Fibroblast of skin of abdomen (primary cell): ENCODE measurements around the gene ALK.

ENCODE experiments used
- DNase-seq: peaks from one replicate; pipeline ENCODE4 v3.0.0-alpha.2; 2013

ALK gene

DNA sequence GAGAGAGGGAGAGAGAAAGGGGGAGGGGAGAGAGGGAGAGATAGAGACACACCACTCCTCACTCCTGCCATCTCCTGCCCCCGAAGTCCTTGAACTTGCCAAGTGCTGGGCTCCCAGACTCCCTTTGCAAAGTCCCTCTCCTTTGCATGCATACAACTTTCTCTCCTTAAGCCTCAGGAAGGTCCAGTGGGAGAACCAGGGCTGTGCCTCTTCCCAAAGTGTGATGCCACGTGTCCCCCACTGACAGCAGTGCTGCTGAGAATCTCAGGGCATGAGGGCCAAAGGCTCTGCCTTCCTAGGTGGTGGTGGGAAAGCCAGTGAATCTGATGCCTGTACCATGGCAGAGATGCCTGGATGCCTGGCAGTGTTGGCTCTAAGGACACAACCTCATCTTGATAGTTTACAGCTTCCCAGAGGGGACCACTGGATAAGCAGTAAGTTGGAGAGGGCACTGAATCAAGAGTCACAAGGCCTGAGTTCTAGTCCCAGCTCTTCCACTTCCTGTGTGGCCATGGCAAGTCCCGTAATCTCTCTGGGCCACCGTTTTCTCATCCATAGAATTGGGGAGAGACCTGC, 702.7 kb downstream of the ALK start:
- no peak for DNase-seq

DNA sequence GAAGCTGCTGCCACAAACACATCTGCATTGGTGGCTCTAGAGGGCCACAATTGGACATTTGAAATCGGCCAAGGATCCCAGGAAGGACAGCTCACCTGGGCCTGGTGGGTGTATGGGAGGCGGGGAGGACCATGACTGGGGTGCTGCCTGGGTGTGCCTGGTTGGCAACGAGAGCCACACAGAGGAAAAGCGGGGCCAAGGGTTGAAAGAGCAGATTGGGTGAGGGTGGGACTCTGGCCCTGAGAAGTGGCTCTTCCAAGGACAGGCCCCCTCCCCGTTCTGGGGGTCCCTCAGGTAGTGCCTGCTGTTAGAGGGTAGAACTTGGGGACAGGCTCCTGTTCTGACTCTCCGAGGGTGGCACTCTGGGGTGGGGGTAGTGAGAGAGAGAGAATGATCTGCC, 703.3 kb downstream of the ALK start:
- no peak for DNase-seq

DNA sequence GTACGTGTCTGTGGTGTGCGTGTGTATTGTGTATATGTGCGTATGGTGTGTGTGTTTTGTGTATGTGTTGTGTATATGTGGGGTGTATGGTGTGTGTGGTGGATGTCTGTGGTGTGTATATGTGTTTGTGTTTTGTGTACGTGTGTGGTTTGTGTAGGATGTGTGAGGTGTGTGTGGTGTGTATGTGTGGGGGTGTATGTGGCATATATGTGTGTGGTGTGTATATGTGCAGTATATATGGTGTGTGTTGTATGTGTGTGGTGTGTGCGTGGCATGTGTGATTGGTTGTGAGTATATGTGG, 704.8 kb downstream of the ALK start:
- DNase-seq: no peak

DNA sequence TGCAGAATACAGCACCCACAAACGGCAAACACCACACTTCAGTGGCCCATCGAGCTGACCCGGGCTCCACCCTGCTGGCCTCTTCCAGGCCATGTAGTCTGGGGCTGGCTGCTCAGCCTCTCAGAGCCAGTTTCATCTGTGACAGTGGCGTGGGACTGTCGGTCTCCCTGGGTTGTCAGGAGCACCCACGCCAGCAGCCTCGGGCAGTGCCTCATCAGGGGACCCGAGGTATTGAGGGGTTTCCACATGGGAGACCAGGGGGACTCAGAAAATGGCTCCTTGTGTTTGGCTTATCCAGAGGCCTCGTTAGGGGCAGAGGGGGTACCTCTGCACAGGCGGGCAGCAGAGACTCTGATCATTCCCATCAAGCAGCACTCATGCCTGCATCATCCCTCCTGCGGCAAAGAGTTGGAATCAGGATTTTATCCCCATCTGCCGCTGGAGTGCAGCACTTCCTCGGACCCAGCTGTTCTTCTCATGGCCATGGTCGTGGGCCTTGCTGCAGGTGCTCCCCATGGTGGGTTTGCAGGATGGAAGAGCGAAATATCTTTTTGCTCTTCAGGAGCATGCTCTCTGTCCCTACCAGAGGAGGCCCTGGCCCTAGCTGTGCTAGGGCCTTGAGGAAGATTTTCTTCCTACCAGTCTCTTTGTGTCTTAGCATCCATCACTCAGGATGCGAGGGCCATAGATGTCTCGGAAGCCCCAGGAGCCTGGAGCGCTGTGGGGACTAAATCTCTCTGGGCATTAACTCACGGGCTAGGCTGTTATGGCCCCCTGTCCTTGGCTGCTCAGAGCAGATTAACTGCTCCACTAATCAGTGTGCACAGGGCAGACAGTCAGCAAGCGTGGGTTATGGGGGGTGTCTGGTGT, 705.4 kb downstream of the ALK start:
- no peak for DNase-seq

DNA sequence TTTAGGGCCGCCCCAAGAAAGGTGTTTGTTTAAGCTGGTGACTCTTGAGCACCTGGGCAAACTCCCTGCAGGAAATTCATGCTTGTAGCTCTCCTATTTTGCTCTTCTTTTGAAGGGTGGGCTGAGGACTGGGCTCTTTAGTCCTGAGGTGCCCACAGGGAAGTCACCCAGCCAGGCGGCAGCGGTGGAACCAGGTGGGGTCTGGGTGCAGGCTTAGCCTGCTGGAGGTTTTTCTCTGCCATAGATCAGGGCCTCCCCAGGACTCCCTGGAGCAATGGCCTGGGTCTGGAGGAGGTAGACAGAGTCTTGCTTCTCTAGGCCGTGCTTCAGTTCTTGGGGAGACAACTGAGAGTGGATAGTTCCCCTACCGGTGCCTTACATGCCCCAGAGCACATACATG, 706.3 kb downstream of the ALK start:
- DNase-seq: no peak

DNA sequence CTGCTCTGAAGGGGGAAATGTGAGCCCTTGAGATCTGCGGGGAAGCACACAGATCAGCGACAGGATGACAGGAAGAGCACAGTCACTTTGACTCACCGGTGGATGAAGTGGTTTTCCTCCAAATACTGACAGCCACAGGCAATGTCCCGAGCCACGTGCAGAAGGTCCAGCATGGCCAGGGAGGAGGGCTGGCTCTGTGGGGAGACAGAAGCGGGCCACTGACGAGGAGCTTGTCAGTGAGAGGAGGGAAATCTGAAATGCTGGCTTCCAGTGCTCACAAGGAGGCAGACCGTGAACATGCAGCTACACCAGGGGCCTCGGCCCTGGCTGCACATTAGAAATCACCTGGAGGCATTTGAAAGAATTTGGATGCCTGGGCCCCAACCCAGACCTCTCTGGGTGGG, 707.5 kb downstream of the ALK start:
- DNase-seq: no peak

DNA sequence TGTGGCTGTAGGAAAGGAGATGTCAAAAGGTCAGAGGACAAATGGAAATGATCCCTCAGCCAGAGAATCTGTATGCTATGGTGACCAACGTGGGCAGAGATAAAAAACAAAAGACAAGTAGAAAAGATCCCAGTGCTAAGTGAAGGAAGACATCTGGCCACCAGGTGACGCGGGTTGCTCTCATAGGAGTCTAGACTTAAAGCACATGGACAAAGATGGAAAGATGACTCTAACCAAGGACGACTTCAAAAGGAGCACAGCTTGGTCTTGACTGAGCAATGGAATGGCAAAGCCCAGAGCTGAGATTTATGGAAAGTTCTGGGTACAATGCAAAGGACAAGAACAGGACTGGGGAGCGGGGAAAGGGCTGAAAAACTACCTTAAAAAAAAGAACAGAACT, 709.4 kb downstream of the ALK start:
- no peak for DNase-seq

DNA sequence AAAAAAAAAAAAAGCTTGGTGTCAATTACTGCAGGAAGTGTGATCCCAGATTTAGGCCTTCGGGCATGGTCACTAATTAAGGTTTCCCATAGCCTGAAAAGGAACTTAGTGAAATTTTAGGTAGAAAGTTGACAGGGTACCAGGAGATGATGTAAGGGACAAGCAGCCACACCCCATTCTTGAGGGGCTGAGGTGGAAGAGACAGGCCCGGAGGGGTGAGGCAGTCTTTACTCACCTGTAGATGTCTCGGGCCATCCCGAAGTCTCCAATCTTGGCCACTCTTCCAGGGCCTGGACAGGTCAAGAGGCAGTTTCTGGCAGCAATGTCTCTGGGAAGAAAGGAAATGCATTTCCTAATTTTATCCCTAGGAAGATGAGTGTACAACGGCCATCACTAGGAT, 711.8 kb downstream of the ALK start:
- DNase-seq: no peak

DNA sequence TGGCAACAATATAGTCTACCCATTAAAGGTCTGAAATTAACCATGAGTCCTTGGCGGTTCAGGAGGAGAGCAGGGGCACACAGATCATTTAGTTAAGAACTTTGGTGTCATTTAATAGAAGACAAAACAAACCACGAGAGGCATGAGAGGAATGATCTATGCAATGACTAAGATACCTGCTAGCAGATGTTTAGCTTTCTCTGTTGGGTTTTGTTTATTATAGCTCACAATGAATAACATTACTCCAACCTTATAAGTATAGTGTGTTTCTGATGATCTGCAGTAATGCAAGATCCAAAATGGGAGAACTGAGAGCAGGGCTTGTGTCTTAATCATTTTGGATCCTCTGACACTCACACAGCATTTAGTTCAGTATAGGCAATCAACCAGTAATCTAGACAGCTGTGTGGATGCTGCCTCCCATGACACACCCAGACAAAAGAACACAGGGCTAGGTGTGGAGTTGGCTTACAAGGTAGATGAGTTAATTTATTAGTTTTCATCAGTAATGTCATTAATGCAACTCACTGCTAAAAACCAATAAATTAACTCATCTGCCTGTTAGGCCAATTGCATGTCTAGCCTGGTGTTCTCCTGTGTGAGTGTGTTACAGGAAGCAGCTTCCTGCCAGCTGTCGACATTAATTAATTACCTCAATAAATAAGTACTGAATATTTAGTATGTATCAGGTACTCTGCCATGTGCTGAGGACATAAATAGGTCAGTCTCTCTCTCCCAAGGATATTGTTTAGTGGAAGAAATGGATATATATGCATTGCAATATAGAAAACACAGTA, 713.8 kb downstream of the ALK start:
- no peak for DNase-seq

DNA sequence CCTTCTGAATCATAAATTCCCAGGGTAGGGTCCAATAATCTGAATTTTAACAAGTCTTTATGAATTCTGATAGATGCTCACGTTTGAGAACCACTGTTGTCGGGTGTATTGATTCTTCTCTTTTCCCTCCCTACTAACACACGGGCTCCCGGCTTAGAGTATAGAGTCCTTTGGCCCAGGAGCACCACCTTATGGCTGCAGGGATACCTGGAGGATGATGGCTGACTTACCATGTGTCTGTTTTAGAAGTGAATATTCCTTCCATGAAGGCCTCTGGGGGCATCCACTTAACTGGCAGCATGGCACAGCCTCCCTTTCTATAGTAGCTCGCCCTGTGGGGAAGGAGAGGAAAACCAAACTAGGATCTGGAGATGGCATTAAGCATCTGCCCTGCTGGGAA, 714.4 kb downstream of the ALK start:
- DNase-seq: no peak

DNA sequence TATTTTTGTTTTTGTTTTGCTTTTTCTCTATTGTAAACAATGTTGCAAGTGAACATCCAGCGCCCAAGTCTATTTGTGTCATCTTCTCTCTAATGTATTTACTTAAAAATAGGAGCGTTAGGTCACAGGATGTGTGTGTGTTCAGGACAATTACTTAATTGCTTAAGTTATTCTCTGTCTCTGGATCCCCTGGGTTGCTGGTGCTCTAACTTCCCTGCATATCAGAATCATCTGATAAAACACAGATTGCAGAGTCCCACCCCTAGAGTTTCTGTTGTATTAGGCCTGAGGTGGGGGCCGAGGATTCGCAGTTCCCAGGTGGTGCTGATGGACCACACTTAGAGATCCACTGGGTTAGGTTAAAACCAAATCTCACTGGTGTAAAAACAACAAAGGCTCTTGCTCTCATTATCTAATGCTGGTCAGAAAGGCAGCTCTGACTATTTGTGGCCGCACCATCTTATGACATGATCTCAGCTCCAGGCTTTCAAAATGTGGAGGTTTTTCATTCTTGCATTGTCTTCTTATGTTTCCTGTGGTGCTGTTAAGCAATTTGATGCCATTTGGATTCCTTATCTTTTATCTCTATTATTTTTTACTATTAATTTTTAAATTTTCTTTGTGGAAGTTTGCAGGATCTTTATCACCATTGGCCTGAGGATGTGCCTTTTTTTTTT, 718.4 kb downstream of the ALK start:
- no peak for DNase-seq

DNA sequence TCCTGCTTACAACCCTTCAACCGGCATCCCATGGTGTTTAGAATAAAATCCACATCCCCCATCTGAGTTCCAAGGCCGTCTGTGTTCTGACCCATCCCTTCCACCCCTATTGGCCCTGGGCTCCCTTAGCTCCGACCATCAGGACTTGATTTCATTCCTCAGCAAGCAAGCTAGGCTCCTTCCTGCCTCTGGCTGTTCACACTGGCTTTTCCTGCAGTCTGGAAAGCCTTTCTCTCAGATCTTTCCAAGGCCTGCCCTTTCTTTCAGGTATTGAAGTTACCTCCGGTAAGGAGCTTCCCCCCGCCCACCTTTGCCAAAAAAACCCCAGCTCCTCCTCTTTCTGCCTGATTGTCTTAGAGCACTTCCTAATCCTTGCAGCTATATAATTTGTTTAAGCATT, 719.4 kb downstream of the ALK start:
- DNase-seq: no peak

DNA sequence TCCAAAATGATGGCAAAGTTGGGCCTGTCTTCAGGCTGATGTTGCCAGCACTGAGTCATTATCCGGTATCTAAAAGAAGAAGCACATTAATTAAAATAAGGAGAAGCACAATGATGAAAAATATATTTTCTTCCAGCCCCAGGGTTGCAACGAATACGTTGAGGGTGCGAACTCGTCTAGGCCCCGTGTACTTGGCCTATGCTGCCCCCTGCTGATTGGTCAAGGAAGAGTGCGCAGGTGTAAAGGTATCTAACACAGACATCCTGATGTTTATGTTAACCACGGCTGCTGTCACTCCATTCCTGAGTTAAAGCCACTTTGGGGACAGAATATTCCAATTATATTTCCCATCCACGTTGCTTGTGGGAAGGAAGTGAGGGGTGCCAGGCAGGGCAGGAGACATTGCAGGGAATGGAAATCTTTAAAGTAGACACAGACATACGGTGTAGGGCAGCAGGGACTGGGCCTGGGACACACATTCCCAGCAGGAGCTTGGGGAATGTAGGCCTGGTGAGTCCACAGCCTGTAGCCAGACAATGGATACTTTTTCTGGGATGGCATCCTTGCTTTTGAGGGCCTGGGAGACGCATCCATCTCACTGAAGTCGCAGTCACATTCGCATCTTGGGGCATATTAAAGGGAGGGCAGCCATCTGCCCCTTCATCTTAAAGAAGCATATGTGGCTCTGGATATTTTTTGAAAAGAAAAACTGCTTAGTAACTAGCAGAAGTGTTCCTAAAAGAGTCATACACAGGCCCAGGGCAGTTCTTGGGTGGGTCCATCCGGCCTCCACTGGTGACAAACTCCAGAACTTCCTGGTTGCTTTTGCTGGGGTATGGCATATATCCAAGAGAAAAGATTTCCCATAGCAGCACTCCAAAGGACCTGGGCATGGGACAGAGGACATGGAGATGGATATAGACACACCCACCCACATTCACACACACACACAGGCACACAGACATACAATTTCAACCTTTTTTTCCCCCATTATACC, 724.3 kb downstream of the ALK start:
- peak; percentile 56 for DNase-seq

DNA sequence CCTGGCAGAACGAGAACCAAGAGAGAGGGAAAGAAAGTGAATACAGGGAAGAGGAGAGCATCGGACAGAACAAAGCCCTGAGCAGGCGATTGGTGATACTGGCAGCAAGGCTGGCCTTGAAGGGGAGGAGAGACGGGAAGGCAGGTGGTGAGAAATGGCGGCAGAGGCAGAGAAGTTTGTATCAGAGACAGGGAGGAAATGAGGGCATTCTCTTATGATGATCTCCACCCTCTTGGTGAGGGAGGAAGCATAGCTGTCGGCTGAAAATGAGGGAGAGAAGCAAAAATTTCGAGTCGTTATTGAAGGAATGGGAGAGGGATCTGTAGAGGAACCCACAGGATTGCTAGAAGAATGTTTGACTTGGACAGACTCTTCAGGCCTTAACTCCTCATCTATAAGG, 725.6 kb downstream of the ALK start:
- DNase-seq: peak; percentile 57

DNA sequence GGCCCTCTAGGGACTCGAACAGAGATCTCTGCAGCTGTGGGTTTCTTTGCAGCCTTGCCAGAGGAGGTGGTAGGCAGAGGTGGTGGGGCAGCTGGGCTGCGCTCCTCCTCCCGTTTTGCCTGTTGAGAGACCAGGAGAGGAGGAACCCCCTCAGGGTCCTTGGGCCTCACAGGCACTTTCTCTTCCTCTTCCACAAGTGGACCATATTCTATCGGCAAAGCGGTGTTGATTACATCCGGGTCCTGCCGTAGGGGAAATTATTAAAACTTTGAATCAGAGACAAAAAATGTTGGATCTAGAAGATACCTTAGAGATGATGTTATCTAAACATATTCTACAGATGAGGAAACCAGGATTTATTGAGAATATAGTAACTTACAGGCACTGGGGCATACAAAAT, 727.7 kb downstream of the ALK start:
- DNase-seq: no peak

DNA sequence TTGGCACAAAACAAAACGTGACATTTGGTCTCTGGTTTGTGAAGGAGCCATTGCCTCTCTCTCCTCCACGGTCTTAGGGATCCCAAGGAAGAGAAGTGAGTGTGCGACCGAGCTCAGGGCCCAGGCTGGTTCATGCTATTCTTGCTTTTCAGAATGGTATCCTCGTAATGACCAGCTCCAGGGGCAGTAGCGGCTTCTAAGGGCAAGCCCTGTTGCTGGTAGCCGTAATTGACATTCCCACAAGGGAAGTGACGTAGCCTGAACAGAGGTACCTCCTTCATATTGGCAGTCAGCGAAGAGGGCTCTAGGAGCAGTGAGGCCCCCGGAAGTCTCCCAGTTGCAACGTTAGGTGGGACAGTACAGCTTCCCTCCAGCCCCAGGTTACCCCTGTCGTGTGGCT, 728.3 kb downstream of the ALK start:
- no peak for DNase-seq

DNA sequence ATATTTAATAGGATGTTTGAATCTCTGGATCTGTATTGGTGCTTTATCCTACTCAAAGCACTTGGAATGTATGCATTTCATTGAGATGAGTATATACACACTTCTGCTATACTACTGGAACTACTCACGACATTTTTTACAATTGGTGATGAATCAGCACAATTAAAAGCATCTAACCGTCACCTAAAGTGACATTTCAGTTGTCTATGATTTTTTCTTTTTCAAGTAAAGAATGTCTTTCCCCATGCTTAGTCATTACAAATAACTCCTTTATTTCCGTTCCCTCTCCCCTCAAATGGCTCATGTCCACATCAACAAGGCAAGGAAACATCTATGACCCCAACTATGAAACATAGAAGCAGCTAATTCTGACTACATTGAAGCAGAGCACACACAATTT, 728.9 kb downstream of the ALK start:
- peak; percentile 91 for DNase-seq

DNA sequence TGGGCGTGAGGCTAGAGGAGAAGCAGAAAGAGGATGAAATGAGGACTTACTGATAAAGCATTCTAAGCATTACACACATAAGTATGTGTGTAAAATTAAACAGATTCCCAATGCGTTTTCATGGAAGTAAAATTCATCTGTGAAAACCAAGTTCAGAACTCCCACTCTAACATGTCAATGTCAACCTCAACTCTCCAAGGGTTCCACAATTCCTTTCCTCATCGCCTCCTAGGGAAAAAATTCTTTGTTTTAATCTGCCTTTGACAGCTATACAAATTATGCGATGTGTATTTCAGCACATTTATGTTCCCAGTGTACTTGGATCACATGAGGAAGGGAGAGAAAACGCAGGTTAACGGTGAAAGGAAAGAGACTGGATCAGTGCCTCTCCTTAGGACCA, 729.6 kb downstream of the ALK start:
- no peak for DNase-seq

DNA sequence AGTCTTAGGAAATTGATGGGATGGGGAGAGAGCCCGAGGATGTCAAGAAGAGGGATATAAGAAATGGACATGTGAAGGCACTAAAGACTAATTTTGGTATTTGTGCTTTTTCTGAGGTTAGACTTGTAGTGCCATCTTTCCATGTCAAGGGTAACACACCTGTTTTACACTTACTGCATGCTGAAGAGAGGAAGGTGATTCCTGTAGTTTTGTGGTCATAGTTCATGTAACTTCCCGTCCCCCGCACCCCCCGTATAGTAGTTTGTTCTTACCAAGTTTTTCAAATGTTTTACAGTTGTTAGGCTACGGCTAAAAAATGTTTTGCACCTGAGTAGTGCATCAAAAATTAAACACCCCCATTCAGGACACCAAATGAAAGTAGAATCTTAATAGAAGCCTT, 732.3 kb downstream of the ALK start:
- DNase-seq: no peak

DNA sequence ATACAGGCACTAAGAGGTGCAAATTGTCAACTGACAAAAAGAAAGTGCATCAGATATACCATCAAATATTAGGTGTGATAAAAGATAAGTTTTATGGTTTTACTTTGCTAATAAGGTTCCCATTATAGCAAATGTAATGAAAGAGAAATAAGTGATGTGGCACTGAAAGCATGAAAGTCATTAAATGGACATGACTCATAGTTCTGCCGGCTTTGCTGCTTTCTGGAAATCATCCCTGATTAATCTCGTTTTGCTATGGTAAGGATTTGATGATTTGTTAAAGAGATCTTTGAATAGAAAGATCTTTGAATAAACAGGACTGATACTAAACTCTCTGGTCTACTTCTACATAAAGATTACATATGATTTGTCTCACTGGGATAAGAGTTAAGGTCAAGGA, 733.5 kb downstream of the ALK start:
- DNase-seq: peak; percentile 66

DNA sequence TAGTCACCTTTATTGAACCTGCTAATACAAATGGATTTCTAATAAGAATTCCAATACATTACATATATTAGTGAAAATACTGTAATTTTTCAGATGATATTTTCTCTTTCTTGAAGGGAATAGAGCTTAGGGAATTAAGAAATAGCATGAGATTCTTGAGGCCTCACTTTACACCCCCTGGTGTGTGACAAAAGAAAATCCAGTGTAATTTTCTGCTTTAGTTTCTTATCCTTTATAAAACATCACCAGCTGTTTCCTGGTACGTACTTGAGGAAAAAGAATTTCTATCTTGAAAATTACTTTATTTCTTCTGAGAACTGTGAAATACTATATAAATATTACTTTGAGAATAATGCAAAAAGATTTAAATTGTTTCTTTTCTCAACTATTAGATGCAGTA, 734.6 kb downstream of the ALK start:
- DNase-seq: no peak

DNA sequence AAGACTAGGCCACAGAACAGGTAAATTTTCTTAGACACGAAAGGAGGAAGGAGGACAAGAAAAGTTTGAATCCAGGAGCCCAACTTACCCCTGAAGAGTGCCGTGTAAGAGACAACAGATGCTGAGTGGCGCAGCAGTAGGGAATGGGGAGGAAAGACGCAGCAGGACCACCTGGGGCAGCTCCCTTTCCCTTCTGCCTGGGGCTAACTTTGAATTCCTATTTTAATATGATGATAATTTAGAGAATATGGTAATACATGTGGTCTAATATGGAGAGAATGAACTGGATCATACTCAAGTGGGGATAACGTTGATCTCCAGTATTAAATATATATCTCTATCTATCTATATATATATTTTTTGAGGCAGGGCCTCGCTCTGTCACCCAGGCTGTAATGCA, 736.9 kb downstream of the ALK start:
- no peak for DNase-seq
